ENCODE data around the gene MAFF.

- no peak for TF ChIP-seq EZH2phosphoT487 (IDR thresholded peaks at IDR 0.05; ENCODE audit: borderline replicate concordance)
- no peak for TF ChIP-seq CTCF (IDR thresholded peaks at IDR 0.05 in 2 of 3, conservative IDR thresholded peaks at IDR 0.05 in 1 of 3; ENCODE audit: borderline replicate concordance in 1 of 3, insufficient read depth in 1 of 3, low read depth in 2 of 3, low read length in 2 of 3)
- no peak for TF ChIP-seq POLR2AphosphoS5 (IDR thresholded peaks at IDR 0.05; ENCODE audit: low read depth, low read length)
- no peak for TF ChIP-seq FOSL1 (IDR thresholded peaks at IDR 0.05; ENCODE audit: low read depth)
- TF ChIP-seq EZH2 (IDR thresholded peaks at IDR 0.05) = no peak
- TF ChIP-seq JUND (IDR thresholded peaks at IDR 0.05) = no peak
- no peak for TF ChIP-seq SP1 (IDR thresholded peaks at IDR 0.05; ENCODE audit: low read depth)
- TF ChIP-seq RAD21 (IDR thresholded peaks at IDR 0.05; ENCODE audit: low read depth) = no peak
- TF ChIP-seq REST (IDR thresholded peaks at IDR 0.05; ENCODE audit: low read depth) = no peak
- TF ChIP-seq ZNF274 (IDR thresholded peaks at IDR 0.05; ENCODE audit: low read depth, low read length) = no peak
These were observed 57.1 kb downstream of the MAFF start for GRCh38 chr22:38258895-38259294.
